K562 (cell line): Measurements from ENCODE around the gene PRSS21. TPM values are rescaled to one million over a fixed set of nuclear protein-coding genes. Genes with fewer than 3 reads are reported as not detected.

ENCODE experiments used
- BRF2 ChIP-seq: IDR thresholded peaks from 3 replicates; pipeline ENCODE4 v1.6.1; 2011; ENCODE audit warnings: borderline replicate concordance, mild to moderate bottlenecking; ENCODE audit not compliant: insufficient read length, insufficient read depth
- CBFB ChIP-seq: sonication (generic); formaldehyde crosslinking; IDR thresholded peaks from 2 replicates; pipeline ENCODE4 v1.4.0; 2020; ENCODE audit warnings: mild to moderate bottlenecking, missing genetic modification reagents
- JUND ChIP-seq, 2 experiments: IDR thresholded peaks; 2 replicates in 1 of 2; 3 replicates in 1 of 2; pipeline ENCODE4 v1.6.1; 2011; ENCODE audit warnings: borderline replicate concordance in 2 of 2, low read depth in 2 of 2, low read length in 2 of 2, improper control_type of control experiment in 1 of 2, missing biosample characterization in 1 of 2, missing genetic modification characterization in 1 of 2, missing genetic modification reagents in 1 of 2
- KLF1 ChIP-seq: fragments of 450-650 bp; IDR thresholded peaks from 2 replicates; pipeline ENCODE4 v1.6.1; 2016; ENCODE audit warnings: missing genetic modification characterization, missing compliant biosample characterization
- MED1 ChIP-seq: sonication (generic); formaldehyde crosslinking; IDR thresholded peaks from 2 replicates; pipeline ENCODE4 v1.8.1; 2023; ENCODE audit warnings: missing genetic modification reagents, borderline replicate concordance
- NFIX ChIP-seq: fragments of 250-450 bp; sonication (Bioruptor Pico); IDR thresholded peaks from 2 replicates; pipeline ENCODE4 v1.4.0; 2020; ENCODE audit warnings: low read depth, mild to moderate bottlenecking, moderate library complexity
- NR1H2 ChIP-seq: sonication (generic); formaldehyde crosslinking; IDR thresholded peaks from 2 replicates; pipeline ENCODE4 v1.4.0; 2020; ENCODE audit warnings: mild to moderate bottlenecking, missing genetic modification reagents
- PHF8 ChIP-seq: fragments of 200-600 bp; sonication (generic); IDR thresholded peaks from 2 replicates; pipeline ENCODE4 v1.6.1; 2012; ENCODE audit warnings: mixed run types, mild to moderate bottlenecking, inconsistent platforms, low read length, moderate library complexity, borderline replicate concordance
- RBM15 ChIP-seq: fragments of 200-400 bp; formaldehyde crosslinking; IDR thresholded peaks from 2 replicates; pipeline ENCODE4 v1.6.1; 2018; ENCODE audit warnings: mild to moderate bottlenecking, low read length, moderate library complexity; ENCODE audit not compliant: insufficient read depth
- RHOXF2B ChIP-seq: fragments of 250-450 bp; sonication (Bioruptor Pico); conservative IDR thresholded peaks from 2 replicates; pipeline ENCODE4 v1.5.1; 2021
- TSC22D4 ChIP-seq: fragments of 450-650 bp; IDR thresholded peaks from 2 replicates; pipeline ENCODE4 v1.6.1; 2016; ENCODE audit warnings: missing genetic modification characterization, missing biosample characterization, control low read depth
- U2AF2 ChIP-seq: fragments of 200-400 bp; formaldehyde crosslinking; optimal IDR thresholded peaks from 2 replicates; pipeline ENCODE3; 2017; ENCODE audit warnings: low read depth, mild to moderate bottlenecking, low read length
- ZBTB40 ChIP-seq, 2 experiments: fragments of 450-650 bp in 1 of 2; sonication (generic) in 1 of 2; formaldehyde crosslinking in 1 of 2; IDR thresholded peaks; 2 replicates each; pipeline versions ENCODE4 v1.7.1 to v1.9.0; 2016 to 2022; ENCODE audit warnings: inconsistent platforms in 1 of 2, mild to moderate bottlenecking in 1 of 2, missing genetic modification reagents in 1 of 2
- ZBTB7A ChIP-seq: IDR thresholded peaks from 2 replicates; pipeline ENCODE4 v1.6.1; 2011; ENCODE audit warnings: low read depth, mild to moderate bottlenecking, low read length, moderate library complexity, borderline replicate concordance; ENCODE audit not compliant: control insufficient read depth
- ZNF133 ChIP-seq: fragments of 250-450 bp; sonication (Bioruptor Pico); IDR thresholded peaks from 2 replicates; pipeline ENCODE4 v1.4.0; 2020; ENCODE audit warnings: mild to moderate bottlenecking
- ZNF324 ChIP-seq: fragments of 250-450 bp; sonication (Bioruptor Pico); IDR thresholded peaks from 2 replicates; pipeline ENCODE4 v1.4.0; 2020; ENCODE audit warnings: mild to moderate bottlenecking
- ZNF444 ChIP-seq: fragments of 250-450 bp; sonication (Bioruptor Pico); IDR thresholded peaks from 2 replicates; pipeline ENCODE4 v1.4.0; 2020; ENCODE audit warnings: mild to moderate bottlenecking, moderate library complexity
- polyA plus RNA-seq, 8 experiments: library from polyadenylated mRNA; depleted of rRNA in 4 of 8; stranded (reverse) in 5 of 8; unstranded in 3 of 8; fragments of >200 nt; fragmentation: Nextera tagmentation in 2 of 8; fragmentation: Illumina TruSeq in 1 of 8; extraction: Ambion mirVana in 2 of 8; extraction: Trizol in 1 of 8; gene quantifications; 2 replicates each; pipeline versions ENCODE4 v1.2.1 to v1.2.3, GENCODE V29; 2011 to 2014; ENCODE audit warnings: inconsistent platforms in 1 of 8, missing spikeins in 1 of 8
- total RNA-seq, 7 experiments: library from RNA; depleted of rRNA in 6 of 7; stranded (reverse); fragments of >200 nt in 6 of 7; fragmentation: Illumina TruSeq in 2 of 7; extraction: Trizol in 2 of 7; gene quantifications; 2 replicates each; pipeline versions ENCODE4 v1.2.1 to v1.2.3, GENCODE V29; 2011 to 2021; ENCODE audit warnings: low replicate concordance in 1 of 7

PRSS21 gene
- total and polyA plus RNA-seq, 9 of the 15 experiments (the other 6 are each of a cell fraction or from before 2014, with no cell fraction given): 12.1 to 121 (median 61.3) TPM

- TF ChIP-seq ZBTB40 (IDR thresholded peaks at IDR 0.05): peak; percentile 95
- no peak for TF ChIP-seq ZBTB40 (CRISPR knock-in tag; IDR thresholded peaks at IDR 0.05)
- no peak for TF ChIP-seq BRF2
- TF ChIP-seq MED1 (CRISPR knock-in tag): no peak
- peak; percentile 88 for TF ChIP-seq ZBTB7A
- TF ChIP-seq U2AF2: no peak
- peak; percentile 66; the same call in 1 of the 2 replicates for TF ChIP-seq ZNF324 (CRISPR knock-in tag)
- TF ChIP-seq PHF8: peak; percentile 94
- 0 out of 2 replicates have a peak, but pooled peaks have one; percentile 60 for TF ChIP-seq CBFB (CRISPR knock-in tag)
- TF ChIP-seq NR1H2 (CRISPR knock-in tag): no peak
- no peak for TF ChIP-seq TSC22D4 (tag)
- TF ChIP-seq RBM15: no peak
- TF ChIP-seq RHOXF2B (CRISPR knock-in tag): no peak
- peak; percentile 43 for TF ChIP-seq JUND (IDR thresholded peaks at IDR 0.05; ENCODE audit: borderline replicate concordance, low read depth, low read length)
- TF ChIP-seq JUND (tag; IDR thresholded peaks at IDR 0.05; ENCODE audit: borderline replicate concordance, low read depth, low read length): no peak; the same call in 2 of the 3 replicates
- no peak for TF ChIP-seq NFIX (CRISPR knock-in tag)
- peak; percentile 97 for TF ChIP-seq KLF1 (tag)
- TF ChIP-seq ZNF133: peak; percentile 76; the same call in 1 of the 2 replicates
- TF ChIP-seq ZNF444 (CRISPR knock-in tag): no peak
Measured at GRCh38 chr16:2867987-2868789, 51.2 kb downstream of the PRSS21 start (continued).
